ENCODE measurements around the gene ZNF670. TPM values are rescaled to one million over a fixed set of nuclear protein-coding genes. Genes with fewer than 3 reads are reported as not detected.
"Not testable (repeated sequence)": the region's sequence is repeated elsewhere in the genome, so short reads cannot be mapped to it uniquely, and the experiment has no call there.

The ZNF670 gene
- total and polyA plus RNA-seq, 2 experiments from 2014 or later = 1.4 to 2.8 TPM

DNA sequence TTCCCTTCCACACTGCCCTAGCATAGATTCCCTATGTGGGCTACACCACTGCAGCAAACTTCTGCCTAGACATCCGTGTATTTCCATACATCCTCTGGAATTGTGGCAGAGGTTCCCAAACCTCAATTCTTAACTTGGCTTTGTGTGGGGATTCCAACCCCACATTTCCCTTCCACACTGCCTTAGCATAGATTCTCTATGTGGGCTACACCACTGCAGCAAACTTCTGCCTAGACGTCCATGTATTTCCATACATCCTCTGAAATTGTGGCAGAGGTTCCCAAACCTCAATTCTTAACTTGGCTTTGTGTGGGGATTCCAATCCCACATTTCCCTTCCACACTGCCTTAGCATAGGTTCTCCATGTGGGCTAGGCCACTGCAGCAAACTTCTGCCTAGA lies 31.4 kb downstream of the ZNF670 start:
- TF ChIP-seq EZH2phosphoT487 (IDR thresholded peaks at IDR 0.05; ENCODE audit: insufficient read depth, low read depth) (no peak), EZH2 (IDR thresholded peaks at IDR 0.05; ENCODE audit: insufficient read depth, poor library complexity, severe bottlenecking) (no peak)
- no peak for DNase-seq
- Histone ChIP-seq H3K4me2 (ENCODE audit: unreplicated experiment) (no peak overlapping the region), H2AFZ (no peak overlapping the region), H4K20me1 (ENCODE audit: insufficient read depth) (no peaks in the 10 kb centered on the region; the same call in 1 of the 2 replicates), H3K9me3 (ENCODE audit: low read depth) (no peaks in the 10 kb centered on the region), H3K9me2 (ENCODE audit: insufficient read depth) (no peaks in the 10 kb centered on the region), H3K4me1 (ENCODE audit: insufficient read depth) (no peaks in the 10 kb centered on the region), H3K4me3 (no peak overlapping the region), H3F3A (ENCODE audit: insufficient read depth) (no peaks in the 10 kb centered on the region), H3K27ac (no peak overlapping the region), H3K36me3 (ENCODE audit: low read depth) (no peaks in the 10 kb centered on the region), H3K79me2 (ENCODE audit: insufficient read depth) (no peaks in the 10 kb centered on the region), H3K27me3 (replicated peaks; ENCODE audit: insufficient read depth) (no peaks in the 10 kb centered on the region), H3K9ac (no peak overlapping the region)
- 80 to 84% methylated on average over 2 of the region's 2 CpGs for WGBS, 2 experiments (ENCODE audit: low coverage in 1 of 2, low lambda C conversion rate in 2 of 2, missing lambda C conversion rate in 2 of 2)
- in situ Hi-C loops (cut with MboI) = no loop called here

DNA sequence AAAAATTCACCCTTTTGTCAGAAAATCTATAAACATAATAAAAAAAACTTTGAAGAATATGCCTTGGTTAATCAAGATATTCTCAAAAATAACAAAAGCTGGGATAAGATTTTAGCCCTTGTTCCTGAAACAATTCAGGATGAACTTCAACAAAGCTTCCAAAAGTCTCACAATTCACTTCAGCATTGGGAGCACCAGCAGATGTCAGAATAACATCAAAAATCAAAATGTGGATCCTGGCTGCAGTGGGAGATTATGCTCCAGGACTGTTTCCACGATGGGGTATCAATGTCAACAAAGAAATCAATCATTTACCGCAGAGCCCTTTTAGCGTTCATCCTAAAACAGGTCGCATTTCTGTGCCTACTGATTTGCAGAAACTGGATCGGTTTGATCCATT lies 35.2 kb downstream of the ZNF670 start:
- Histone ChIP-seq H3K9me2 (ENCODE audit: insufficient read depth) (no peaks in the 10 kb centered on the region), H3K27ac (no peak overlapping the region), H2AFZ (no peak overlapping the region), H3K36me3 (ENCODE audit: low read depth) (0 out of 2 replicates have a peak, but pooled peaks cover 4% of the 10 kb centered on the region), H3K4me3 (no peak overlapping the region), H3K9ac (no peak overlapping the region), H4K20me1 (ENCODE audit: insufficient read depth) (no peaks in the 10 kb centered on the region), H3K27me3 (replicated peaks; ENCODE audit: insufficient read depth) (no peaks in the 10 kb centered on the region), H3K9me3 (ENCODE audit: low read depth) (peaks cover 3% of the 10 kb centered on the region), H3K79me2 (ENCODE audit: insufficient read depth) (no peaks in the 10 kb centered on the region), H3K4me1 (ENCODE audit: insufficient read depth) (no peaks in the 10 kb centered on the region), H3K4me2 (ENCODE audit: unreplicated experiment) (no peak overlapping the region), H3F3A (ENCODE audit: insufficient read depth) (no peaks in the 10 kb centered on the region)
- in situ Hi-C loops (cut with MboI) = no loop called here
- 86 to 90% methylated on average over 5 of the region's 5 CpGs for WGBS, 2 experiments (ENCODE audit: low coverage in 1 of 2, low lambda C conversion rate in 2 of 2, missing lambda C conversion rate in 2 of 2)
- TF ChIP-seq EZH2phosphoT487 (IDR thresholded peaks at IDR 0.05; ENCODE audit: insufficient read depth, low read depth) (no peak), EZH2 (IDR thresholded peaks at IDR 0.05; ENCODE audit: insufficient read depth, poor library complexity, severe bottlenecking) (no peak)
- no peak for DNase-seq

DNA sequence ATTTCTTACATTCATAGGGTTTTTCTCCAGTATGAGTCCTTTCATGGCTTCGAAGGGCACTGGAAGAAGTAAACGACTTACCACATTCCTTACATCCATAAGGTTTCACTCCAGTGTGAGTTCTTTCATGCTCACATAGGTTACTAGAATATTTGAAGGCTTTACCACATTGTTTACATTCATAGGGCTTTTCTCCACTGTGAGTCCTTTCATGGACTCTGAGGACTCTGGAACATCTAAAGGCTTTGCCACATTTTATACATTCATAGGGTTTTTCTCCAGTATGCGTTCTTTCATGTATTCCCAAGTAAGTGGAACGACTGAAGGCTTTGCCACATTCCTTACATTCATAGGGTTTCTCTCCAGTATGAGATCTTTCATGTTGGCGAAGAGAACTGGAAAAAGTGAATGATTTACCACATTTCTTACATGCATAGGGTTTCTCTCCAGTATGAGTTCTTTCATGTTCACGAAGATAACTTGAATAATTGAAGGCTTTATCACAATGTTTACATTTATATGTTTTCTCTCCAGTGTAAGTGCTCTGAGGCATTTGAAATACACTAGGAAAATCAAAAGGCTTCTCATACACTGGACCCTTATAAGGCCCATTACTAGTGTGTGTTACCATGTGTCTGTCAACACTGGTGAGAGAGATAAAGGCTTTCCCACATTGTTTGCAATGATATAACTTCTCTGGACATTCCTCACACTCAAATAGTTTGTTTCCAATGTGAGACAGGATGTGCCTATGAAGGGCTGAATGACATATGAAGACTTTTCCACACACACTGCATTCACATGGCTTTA lies 40.9 kb downstream of the ZNF670 start:
- WGBS, 2 experiments (ENCODE audit: low coverage in 1 of 2, low lambda C conversion rate in 2 of 2, missing lambda C conversion rate in 2 of 2) = 91 to 96% methylated on average over 6 of the region's 6 CpGs
- in situ Hi-C loops (cut with MboI) = no loop called here
- no peaks in the 10 kb centered on the region for H3K27me3 ChIP-seq (replicated peaks; ENCODE audit: insufficient read depth)
- H2AFZ ChIP-seq = no peak overlapping the region
- no peak overlapping the region for H3K9ac ChIP-seq
- H3K4me3 ChIP-seq = no peak overlapping the region
- no peak for DNase-seq
- no peak overlapping the region for H3K27ac ChIP-seq
- no peak for TF ChIP-seq EZH2phosphoT487 (IDR thresholded peaks at IDR 0.05; ENCODE audit: insufficient read depth, low read depth)
- no peak for TF ChIP-seq EZH2 (IDR thresholded peaks at IDR 0.05; ENCODE audit: insufficient read depth, poor library complexity, severe bottlenecking)
- no peaks in the 10 kb centered on the region for H3K4me1 ChIP-seq (ENCODE audit: insufficient read depth)
- peaks cover 19% of the 10 kb centered on the region for H3K36me3 ChIP-seq (ENCODE audit: low read depth)
- H3K9me3 ChIP-seq (ENCODE audit: low read depth) = peaks cover 3% of the 10 kb centered on the region
- H3F3A ChIP-seq (ENCODE audit: insufficient read depth) = no peaks in the 10 kb centered on the region
- no peak overlapping the region for H3K4me2 ChIP-seq (ENCODE audit: unreplicated experiment)
- no peaks in the 10 kb centered on the region for H3K79me2 ChIP-seq (ENCODE audit: insufficient read depth)
- no peaks in the 10 kb centered on the region for H4K20me1 ChIP-seq (ENCODE audit: insufficient read depth)
- no peaks in the 10 kb centered on the region for H3K9me2 ChIP-seq (ENCODE audit: insufficient read depth)

DNA sequence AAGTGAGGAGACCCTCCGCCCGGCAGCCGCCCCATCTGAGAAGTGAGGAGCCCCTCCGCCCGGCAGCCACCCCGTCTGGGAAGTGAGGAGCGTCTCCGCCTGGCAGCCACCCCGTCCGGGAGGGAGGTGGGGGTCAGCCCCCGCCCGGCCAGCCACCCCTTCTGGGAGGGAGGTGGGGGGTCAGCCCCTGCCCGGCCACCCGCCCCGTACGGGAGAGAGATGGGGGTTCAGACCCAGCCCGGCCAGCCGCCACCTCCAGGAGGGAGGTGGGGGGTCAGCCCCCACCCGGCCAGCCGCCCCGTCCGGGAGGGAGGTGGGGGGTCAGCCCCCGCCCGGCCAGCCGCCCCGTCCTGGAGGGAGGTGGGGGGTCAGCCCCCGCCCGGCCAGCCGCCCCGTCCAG lies 46.3 kb downstream of the ZNF670 start:
- WGBS, 2 experiments (ENCODE audit: low coverage in 1 of 2, low lambda C conversion rate in 2 of 2, missing lambda C conversion rate in 2 of 2) = 89% methylated on average over 19 of the region's 30 CpGs; no CpG with 5 or more reads in 1 of the 2 experiments
- H3K27ac ChIP-seq; H3K9me3 ChIP-seq (ENCODE audit: low read depth); H3F3A ChIP-seq (ENCODE audit: insufficient read depth); DNase-seq; H3K27me3 ChIP-seq (replicated peaks; ENCODE audit: insufficient read depth); H2AFZ ChIP-seq; in situ Hi-C loops (cut with MboI); H3K9ac ChIP-seq; H3K4me3 ChIP-seq; H3K9me2 ChIP-seq (ENCODE audit: insufficient read depth); H4K20me1 ChIP-seq (ENCODE audit: insufficient read depth); H3K79me2 ChIP-seq (ENCODE audit: insufficient read depth); H3K36me3 ChIP-seq (ENCODE audit: low read depth); H3K4me1 ChIP-seq (ENCODE audit: insufficient read depth); H3K4me2 ChIP-seq (ENCODE audit: unreplicated experiment): not testable (repeated sequence)

Other genes starting within 250 kb of the ZNF670 start
- 19.5 and 22.4 TPM in 2 replicates for gene AHCTF1, start 146.9 kb downstream of the ZNF670 start, total RNA-seq (2014; rRNA removed; shearing (Covaris generic))
- gene AHCTF1, start 146.9 kb downstream of the ZNF670 start, polyA plus RNA-seq (2016; fragmentation: Nextera tagmentation; extraction: Ambion mirVana) = 6.1 and 7.6 TPM in 2 replicates
- gene ZNF695, start 70.8 kb downstream of the ZNF670 start, total RNA-seq (2014; rRNA removed; shearing (Covaris generic)) = 0.51 and 1.2 TPM in 2 replicates
- 1.1 and 2.0 TPM in 2 replicates for gene ZNF695, start 70.8 kb downstream of the ZNF670 start, polyA plus RNA-seq (2016; fragmentation: Nextera tagmentation; extraction: Ambion mirVana)
- 4.9 and 6.8 TPM in 2 replicates for gene ZNF669, start 25.5 kb upstream of the ZNF670 start, total RNA-seq (2014; rRNA removed; shearing (Covaris generic))
- gene ZNF669, start 25.5 kb upstream of the ZNF670 start, polyA plus RNA-seq (2016; fragmentation: Nextera tagmentation; extraction: Ambion mirVana) = 2.4 and 2.8 TPM in 2 replicates
- gene ZNF124, start 93.2 kb upstream of the ZNF670 start, total RNA-seq (2014; rRNA removed; shearing (Covaris generic)) = 14.1 and 15.6 TPM in 2 replicates
- 2.8 and 3.8 TPM in 2 replicates for gene ZNF124, start 93.2 kb upstream of the ZNF670 start, polyA plus RNA-seq (2016; fragmentation: Nextera tagmentation; extraction: Ambion mirVana)
- not detected in 2 replicates for gene VN1R5, start 177.3 kb upstream of the ZNF670 start, total RNA-seq (2014; rRNA removed; shearing (Covaris generic))
- gene VN1R5, start 177.3 kb upstream of the ZNF670 start, polyA plus RNA-seq (2016; fragmentation: Nextera tagmentation; extraction: Ambion mirVana) = not detected in 2 replicates

Measured in GM23248 (cell line).